ENCODE data around the gene MED20. TPM values are rescaled to one million over a fixed set of nuclear protein-coding genes. Genes with fewer than 3 reads are reported as not detected.

Gene MED20
- total and polyA plus RNA-seq, 2 of the 8 experiments (the other 6 are each of a cell fraction or from before 2014, with no cell fraction given) = 38.7 to 51.8 TPM

DNA sequence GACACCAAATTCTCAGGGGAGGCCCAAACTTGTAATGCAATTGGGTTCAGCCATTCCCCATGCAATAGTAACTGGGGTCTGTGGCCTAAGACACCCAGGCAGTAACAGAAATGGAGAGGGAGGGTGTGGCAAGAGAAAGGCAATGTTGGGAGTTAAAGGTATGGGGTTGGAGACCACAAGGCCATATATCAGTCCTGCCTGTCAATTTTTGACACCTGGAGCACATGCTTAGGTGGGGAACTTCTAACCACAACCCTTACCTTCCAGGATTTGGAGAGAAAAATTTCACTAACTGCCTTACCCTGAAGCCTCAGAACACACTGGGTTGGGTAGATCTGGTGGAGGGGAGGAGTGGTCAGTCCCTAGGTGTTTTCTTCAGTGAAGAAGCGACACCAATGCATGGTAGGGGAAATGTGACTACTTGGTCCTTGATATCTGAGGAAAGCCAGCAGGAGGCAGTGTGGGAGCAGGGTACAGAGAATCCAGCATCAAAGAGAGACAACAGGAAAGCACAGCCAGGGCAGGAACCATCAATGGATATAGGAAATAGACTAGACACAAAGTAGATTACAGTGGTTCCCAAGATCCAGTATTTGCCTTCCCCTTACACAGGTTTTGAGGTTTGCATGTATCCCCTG is 18.9 kb downstream of the MED20 start:
- Histone ChIP-seq H3K4me3 (ENCODE audit: extremely low read depth in 1 of 4, insufficient read depth in 2 of 4, low read depth in 3 of 4, low read length in 4 of 4) (no peak overlapping the region), H3K18ac (ENCODE audit: extremely low read depth, low read length) (no peak overlapping the region), H4K91ac (replicated peaks; ENCODE audit: insufficient read length, low read length) (no peak overlapping the region), H3K4ac (replicated peaks; ENCODE audit: insufficient read length, low read depth, low read length) (no peak overlapping the region), H2BK120ac (replicated peaks; ENCODE audit: low read depth, low read length) (no peak overlapping the region), H3K79me2 (ENCODE audit: control insufficient read depth in 1 of 2, insufficient read depth in 2 of 2, low read length in 2 of 2) (no peaks in the 10 kb centered on the region), H2BK20ac (ENCODE audit: low read length) (no peak overlapping the region), H3K4me2 (ENCODE audit: insufficient read depth in 1 of 2, low read depth in 2 of 2, low read length in 2 of 2) (no peak overlapping the region), H2BK15ac (ENCODE audit: low read length) (no peak overlapping the region), H3K23me2 (ENCODE audit: low read depth, low read length) (no peaks in the 10 kb centered on the region), H3K9ac (replicated peaks in 1 of 4; ENCODE audit: extremely low read depth in 1 of 4, low read depth in 3 of 4, low read length in 3 of 4) (no peak overlapping the region), H4K5ac (ENCODE audit: insufficient read length, low read depth, low read length) (no peak overlapping the region), H3K27me3 (replicated peaks in 1 of 4; ENCODE audit: control insufficient read depth in 3 of 4, extremely low read depth in 1 of 4, insufficient read depth in 3 of 4, low read length in 3 of 4) (no peaks in the 10 kb centered on the region), H2BK12ac (ENCODE audit: low read depth, low read length) (no peak overlapping the region), H3K27ac (ENCODE audit: low read depth, low read length) (no peak overlapping the region), H4K20me1 (replicated peaks in 1 of 2; ENCODE audit: control insufficient read depth in 1 of 2, insufficient read depth in 2 of 2, low read length in 2 of 2) (peaks cover 0 to 2% of the 10 kb centered on the region in 2 experiments), H3K14ac (ENCODE audit: insufficient read length) (no peak overlapping the region), H3K4me1 (replicated peaks in 1 of 4; ENCODE audit: control insufficient read depth in 3 of 4, insufficient read depth in 4 of 4, low read length in 3 of 4) (no peaks in the 10 kb centered on the region), H2AK5ac (ENCODE audit: low read depth, low read length) (no peak overlapping the region), H3K79me1 (ENCODE audit: low read depth, low read length) (no peaks in the 10 kb centered on the region), H3K23ac (ENCODE audit: insufficient read length) (no peak overlapping the region), H4K8ac (ENCODE audit: extremely low read depth, insufficient read depth, low read length) (no peak overlapping the region), H3K56ac (replicated peaks; ENCODE audit: insufficient read length, low read depth, low read length) (no peak overlapping the region), H3K36me3 (ENCODE audit: control insufficient read depth in 2 of 4, insufficient read depth in 4 of 4, low read length in 3 of 4) (peaks cover 4 to 14% (median 10%) of the 10 kb centered on the region in 4 experiments), H3K9me3 (ENCODE audit: insufficient read depth in 2 of 2, low read depth in 1 of 2, low read length in 1 of 2) (no peaks in the 10 kb centered on the region), H2AFZ (ENCODE audit: low read length) (no peak overlapping the region), H2BK5ac (ENCODE audit: low read depth, low read length) (no peak overlapping the region)
- FAIRE-seq = no peak
- WGBS, 2 experiments (ENCODE audit: extremely low coverage in 1 of 2, insufficient coverage in 1 of 2, insufficient read length in 1 of 2, insufficient replicate concordance in 2 of 2, low coverage in 1 of 2, low lambda C conversion rate in 2 of 2, missing lambda C conversion rate in 1 of 2) = 89% methylated on average over 1 of the region's 1 CpG; no CpG with 5 or more reads in 1 of the 2 experiments
- peak in 1 of 2 experiments; percentile 53 for DNase-seq (ENCODE audit: low read depth in 1 of 2, low spot score in 2 of 2)
- ChIA-PET POLR2A (ENCODE audit: partially characterized antibody) (interaction anchor here (0.8 kb wide), 1 partner anchor 46 kb away, joined by 3 read pairs; no protein-coding TSS in a partner anchor), CTCF (ENCODE audit: partially characterized antibody) (interaction anchor here (1.0 to 1.5 kb wide), 4 partner anchors 15 to 143 kb away, joined by 4 to 5 read pairs (median 4); partner anchors contain the start of gene TOMM6)
- TF ChIP-seq, protein P1, sequence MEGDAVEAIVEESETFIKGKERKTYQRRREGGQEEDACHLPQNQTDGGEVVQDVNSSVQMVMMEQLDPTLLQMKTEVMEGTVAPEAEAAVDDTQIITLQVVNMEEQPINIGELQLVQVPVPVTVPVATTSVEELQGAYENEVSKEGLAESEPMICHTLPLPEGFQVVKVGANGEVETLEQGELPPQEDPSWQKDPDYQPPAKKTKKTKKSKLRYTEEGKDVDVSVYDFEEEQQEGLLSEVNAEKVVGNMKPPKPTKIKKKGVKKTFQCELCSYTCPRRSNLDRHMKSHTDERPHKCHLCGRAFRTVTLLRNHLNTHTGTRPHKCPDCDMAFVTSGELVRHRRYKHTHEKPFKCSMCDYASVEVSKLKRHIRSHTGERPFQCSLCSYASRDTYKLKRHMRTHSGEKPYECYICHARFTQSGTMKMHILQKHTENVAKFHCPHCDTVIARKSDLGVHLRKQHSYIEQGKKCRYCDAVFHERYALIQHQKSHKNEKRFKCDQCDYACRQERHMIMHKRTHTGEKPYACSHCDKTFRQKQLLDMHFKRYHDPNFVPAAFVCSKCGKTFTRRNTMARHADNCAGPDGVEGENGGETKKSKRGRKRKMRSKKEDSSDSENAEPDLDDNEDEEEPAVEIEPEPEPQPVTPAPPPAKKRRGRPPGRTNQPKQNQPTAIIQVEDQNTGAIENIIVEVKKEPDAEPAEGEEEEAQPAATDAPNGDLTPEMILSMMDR (IDR thresholded peaks at IDR 0.05; ENCODE audit: control extremely low read depth in 1 of 3, insufficient read depth in 1 of 3, low read depth in 1 of 3, low read length in 3 of 3) = peak; percentile 25 to 56 (median 44)
- TF ChIP-seq BCL11A (IDR thresholded peaks at IDR 0.05; ENCODE audit: low read depth in 2 of 2, low read length in 2 of 2) (no peak), RAD21 (IDR thresholded peaks at IDR 0.05 in 1 of 2, conservative IDR thresholded peaks at IDR 0.05 in 1 of 2; ENCODE audit: low read depth in 2 of 2, low read length in 2 of 2) (peak; percentile 49 to 65), SIRT6 (IDR thresholded peaks at IDR 0.05; ENCODE audit: low read length) (no peak)
